Glomerular endothelial cell (primary cell): Measurements from ENCODE around the gene TMEM176B. TPM values are rescaled to one million over a fixed set of nuclear protein-coding genes. Genes with fewer than 3 reads are reported as not detected.

Source experiments
- DNase-seq: peaks from one replicate; pipeline ENCODE4 v3.0.0-alpha.2; 2011; ENCODE audit warnings: low read depth, low spot score; ENCODE audit errors: extremely low read depth
- total RNA-seq: library from RNA; depleted of rRNA; stranded (reverse); fragments of >200 nt; gene quantifications from 2 replicates; pipeline ENCODE4 v1.2.3, GENCODE V29; 2015

TMEM176B gene
- total RNA-seq, result not detected in 2 replicates

DNA sequence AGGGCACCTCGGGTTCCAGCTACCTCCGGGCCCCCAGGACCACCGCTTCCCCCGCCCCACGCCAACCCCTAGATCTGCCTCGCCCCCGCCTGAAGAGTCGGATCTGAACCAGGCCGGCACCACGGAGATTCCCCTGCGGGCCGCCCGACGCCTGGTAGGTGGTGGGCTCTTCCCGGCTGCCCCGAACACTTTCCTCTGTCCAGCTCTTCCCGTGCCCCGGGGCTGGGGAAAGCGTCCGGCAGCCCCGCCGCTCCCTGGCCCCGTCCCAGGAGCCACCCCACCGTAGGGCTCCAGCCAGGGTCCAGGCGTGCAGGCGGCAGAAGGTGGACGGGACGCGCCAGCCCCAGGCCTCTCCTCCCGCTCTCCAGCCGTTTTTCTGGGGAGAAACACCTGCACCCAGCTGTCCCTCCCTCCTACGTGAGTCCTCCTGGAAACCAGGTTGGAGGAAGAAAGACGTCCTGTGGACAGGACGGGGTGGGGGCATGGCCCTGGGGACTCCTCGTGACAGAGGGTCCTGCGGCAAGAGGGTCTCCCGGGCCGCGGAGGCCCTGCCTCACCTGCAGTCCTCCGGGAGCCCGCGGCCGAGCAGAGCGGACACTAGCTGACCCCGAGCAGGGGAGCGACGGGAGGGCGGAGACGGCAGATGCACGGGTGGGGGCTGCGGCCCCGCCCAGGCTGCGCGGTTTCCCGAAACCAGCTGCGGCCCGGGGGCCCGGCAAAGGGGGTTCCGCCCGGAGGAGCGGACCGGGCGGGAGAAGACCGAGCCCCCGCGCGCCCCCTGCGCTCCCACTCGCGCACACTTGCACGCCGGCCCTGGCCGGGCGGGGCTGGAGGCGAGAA lies at the start of gene TMEM176B:
Gene TMEM176B, minus strand, starts transcription at position 624 of the 840 bp plus-strand sequence. CDS start 3,795 bp downstream, outside the sequence.
- no peak for DNase-seq

DNA sequence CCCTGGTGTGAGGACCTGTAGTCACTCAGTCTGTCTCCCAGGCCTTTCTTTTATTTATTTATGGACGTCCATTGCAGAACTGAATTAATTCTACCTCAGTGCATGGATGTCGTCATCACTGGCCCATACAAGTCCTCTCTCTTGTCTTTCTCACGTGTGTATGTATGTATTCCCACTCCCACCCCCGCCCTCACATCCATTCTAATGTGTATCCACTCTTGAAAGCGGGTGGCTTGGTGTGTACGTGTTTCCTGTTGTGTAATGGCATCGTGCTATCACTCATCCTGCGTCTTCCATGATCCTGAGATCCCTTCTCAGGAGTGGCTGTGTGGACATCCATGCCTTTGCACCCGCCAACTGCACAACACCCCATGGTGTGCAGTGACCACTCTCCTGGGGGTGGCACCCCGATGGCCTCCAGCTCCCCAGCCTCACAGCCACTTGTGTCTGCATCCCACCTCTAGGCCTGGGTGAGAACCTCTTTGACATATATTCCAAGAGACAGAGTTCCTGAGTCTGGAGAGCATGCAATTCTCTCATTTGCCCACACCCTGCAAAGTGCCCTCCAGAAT lies 49.1 kb upstream of the TMEM176B start:
- no peak for DNase-seq

DNA sequence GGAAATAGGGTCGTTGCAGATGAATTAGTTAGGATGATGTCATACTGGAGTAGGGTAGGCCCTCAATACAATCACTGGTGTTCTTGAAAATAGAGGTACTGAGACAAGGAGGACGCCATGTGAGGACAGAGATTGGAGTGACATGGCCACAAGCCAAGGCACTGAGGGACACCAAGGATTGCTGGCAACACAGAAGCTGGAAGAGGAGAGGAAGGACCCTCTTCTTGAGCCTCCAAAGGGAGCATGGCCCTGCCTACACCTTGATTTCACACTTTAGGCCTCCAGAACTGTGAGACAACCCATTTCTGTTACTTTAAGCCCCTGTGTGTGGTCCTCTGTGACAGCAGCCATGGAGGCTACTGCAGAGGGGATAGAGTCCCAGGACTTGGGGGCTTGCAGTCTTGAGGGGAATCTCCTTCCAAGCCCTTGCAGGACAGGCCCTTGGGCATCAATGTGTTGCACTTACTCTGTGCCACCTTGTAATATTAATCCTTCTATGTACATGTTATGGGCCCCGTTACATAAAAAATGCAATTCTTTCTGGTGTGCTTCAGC lies 48.5 kb upstream of the TMEM176B start:
- DNase-seq, result no peak

DNA sequence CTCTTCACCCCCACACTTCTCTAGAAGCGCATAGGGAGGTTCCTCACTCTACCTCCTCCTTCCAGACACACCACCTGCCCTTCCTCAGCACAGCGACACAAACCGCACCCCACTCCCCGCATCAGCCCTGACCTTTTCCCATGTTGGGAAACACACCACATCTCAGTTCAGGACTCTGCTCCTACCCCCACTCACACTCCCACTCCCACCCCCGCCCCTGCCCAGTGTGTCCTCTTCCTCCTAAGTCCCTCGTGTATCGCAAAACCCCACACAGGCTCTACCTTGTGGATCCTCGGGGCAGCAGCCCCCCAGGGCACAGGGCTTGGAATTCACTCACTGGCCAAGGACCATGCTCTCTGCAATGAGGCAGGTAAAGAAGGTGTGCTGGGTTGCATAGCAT lies 47.9 kb upstream of the TMEM176B start:
- DNase-seq, result no peak

DNA sequence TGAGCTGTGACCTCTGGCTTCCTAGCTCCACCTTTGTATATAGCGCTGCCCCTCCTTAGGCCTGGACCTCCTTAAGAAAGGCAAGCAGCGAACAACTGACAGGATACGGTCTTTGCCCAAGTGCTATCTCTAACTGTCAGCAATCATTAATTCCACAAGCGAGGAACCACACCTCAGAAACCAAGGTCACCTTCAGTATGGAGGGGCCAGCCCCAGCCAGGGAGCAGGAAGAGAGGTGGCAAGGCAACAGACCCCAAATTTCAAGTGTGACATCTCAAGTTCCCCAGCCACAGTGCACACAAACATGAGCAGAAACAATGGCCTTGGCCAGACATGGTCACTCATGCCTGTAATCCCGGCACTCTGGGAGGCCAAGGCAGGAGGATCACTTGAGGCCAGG lies 47.4 kb upstream of the TMEM176B start:
- DNase-seq, result no peak

DNA sequence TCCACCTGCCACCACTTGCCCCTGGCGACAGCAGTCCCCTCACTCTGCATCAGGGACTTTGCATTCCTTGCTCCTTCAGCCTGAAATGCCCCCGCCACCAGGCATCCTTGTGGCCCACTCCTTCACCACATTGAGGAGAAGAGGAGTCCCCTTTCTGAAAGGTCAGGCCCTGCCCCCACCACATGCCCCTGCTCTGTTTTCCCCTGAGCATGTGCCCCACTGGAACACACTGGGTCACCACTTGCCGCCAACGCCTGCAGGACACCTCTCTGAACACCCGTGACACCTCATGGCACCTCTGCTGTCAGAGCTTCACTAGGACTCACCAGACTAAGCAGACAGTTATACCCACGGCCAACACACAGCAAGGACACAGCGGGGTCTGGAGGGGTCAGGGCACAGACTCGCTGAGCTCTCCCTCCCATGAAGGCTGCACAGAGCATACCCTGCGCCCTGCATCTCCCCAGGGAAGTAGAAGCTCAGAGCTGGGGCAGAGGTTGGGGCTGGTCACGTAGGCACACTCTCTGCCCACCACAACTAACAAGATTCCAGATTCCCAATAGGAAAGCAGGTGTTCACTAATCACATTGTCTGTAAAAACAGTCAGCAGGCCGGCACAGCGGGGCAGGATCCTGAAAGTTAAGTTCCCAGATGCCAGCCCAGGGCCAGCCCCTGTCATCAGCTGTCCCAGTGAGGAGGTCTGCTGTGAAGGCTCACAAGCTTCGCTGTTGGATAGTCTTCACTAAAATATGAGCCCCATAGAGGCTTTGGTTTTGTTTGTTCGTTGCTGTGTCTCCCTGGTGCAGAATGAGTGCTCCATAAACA lies 46.3 kb upstream of the TMEM176B start:
- DNase-seq, result no peak

DNA sequence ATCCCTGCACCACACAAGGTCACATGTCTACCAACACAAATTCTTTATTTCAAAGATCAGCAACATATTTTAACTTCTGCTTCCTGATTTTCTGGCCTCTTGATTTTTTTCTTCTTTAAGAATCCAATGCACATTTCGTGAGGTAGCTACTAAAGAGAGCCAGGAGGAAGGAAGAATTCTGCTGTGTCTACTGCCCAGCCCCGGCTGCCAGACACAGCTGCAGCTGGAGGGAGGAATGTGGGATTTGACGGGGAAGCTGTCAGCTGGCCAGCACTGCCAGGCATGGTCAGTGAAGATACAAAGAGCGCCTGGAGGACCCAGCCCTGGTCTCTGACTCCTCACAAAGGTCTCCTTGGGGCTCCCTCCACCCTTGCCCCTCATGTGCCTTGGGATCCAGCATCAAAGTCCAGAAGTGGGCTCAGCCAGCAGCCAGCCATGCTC lies 45.3 kb upstream of the TMEM176B start:
- no peak for DNase-seq

DNA sequence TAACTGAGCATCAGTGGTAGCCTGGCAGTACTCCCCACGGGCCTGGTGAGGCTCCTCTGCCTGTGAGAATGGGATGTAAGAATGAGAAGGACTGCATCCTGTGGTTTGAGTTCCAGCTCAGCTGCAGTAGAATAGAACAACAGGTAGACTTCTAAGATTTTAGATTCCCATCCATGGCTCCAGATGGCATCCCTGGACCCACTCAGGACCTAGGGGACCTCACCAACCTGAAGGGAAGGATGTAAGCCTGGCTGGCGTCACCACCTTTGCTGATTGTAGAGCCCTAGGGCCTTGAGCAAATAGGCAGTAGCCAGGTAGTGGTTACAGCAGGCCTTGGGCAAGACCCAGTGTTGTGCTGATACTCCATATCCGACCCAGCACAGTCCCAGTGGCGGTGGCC lies 42.6 kb upstream of the TMEM176B start:
- DNase-seq, result no peak

DNA sequence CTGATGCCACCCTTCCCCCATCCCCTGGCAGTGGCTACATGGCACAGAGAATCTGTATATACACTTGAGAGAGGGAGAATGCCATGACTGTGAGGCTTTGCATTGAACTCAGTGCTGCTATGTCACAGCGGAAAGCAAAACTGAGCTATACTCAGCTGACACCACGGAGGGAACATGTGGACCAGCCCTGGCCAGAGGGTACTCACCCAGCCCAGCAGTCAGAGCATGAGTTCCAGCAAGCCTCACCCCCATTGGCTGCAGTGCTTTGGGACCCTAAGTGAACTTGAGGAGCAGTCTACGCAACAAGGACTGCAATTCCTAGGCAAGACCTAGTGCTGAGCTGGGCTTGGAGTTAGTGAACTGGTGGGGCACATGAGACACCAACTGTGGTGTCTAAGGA lies 41.9 kb upstream of the TMEM176B start:
- no peak for DNase-seq

DNA sequence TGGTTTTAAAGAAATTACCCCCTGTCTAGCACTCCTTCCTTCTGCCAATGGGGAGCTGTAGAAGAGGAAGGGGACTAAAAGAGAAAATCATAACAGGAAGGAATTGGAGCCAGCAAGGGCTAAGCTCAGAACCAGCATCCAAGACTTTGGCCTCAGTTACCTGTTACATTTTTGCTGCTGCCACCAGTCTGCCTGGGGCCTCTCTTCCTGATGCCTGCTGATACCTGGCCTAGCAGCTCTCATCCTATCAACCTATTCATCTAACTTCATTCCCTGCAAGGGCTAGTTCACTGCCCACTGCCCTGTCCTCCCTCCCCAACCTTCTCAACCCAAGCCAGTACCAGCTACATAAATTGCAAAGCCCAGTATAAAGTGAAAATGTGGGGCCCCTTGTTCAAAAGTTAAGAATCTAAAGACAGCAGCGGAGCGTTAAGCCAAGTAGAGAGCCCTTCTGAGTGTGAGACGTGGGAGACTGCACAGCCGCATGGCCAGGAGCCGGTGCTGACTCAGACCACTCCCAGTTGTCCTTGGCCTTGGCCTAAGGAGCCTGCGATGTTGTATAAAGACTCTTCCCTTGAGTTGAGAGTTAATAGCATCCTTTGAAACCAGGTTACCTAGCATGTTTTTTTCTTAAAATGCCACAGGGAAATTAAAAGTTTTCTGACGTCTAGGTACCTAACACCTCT lies 38.9 kb upstream of the TMEM176B start:
- DNase-seq, result no peak

DNA sequence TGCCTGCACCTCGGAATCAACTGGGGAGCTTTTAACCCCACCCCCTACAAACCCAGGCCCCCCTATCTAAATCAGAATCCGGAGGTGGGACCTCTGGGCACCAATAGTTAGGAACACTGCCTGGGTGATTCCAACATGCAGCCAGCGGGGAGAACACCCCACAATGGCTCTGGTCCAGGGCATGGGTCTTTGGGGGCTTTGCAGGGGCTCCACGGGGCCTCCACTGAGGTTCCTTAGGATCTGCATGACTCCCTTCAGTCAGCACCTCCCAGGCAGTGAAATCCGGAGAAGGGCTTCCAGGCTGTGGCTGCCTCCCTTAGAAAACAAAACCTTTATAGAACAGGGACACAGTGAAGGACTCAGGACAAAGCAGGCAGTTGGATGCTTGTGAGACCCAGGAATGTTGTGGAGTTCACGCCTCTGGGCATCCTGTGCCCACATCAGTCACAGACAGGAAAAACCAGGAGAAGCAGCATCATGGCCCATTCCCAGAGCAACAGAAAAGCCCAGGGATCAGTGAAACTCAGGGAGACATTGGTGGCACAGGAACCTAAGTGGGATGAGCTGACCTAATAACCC lies 35.6 kb upstream of the TMEM176B start:
- DNase-seq, result no peak

DNA sequence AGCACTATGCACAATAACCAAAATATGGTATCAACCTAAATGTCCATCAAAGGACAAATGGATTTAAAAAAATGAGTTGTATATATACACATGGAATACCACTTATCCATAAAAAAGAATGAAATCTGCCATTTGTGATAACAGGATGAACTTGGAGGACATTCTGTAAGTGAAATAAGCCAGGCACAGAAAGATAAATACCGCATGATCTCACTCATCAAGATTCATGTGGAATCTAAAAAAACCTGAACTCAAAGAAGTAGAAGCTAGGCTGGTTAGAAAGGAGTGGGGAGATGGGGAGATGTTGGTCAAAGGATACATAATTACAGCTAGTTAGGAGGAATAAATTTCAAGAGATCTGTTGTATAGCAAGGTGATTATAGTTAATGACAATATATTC lies 34.9 kb upstream of the TMEM176B start:
- DNase-seq, result no peak

DNA sequence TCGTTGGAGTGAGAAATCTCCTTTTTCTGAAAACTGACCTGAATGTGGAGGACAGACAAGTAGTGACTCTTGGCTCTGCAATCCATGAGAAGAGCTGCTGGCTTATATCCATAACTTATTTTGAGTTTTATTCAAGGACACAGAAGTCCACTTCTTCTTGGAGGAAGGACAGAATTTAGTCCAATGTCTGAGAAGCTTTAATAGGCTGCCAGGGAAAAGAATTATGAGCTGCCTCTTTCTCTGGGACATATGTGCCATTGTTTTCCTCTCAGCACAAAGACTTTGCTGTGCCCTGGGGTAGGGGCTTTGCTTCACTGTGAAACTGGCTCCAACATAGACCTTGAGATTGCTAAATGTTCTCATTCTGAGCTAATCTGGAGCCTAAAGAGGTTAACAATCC lies 31.7 kb upstream of the TMEM176B start:
- DNase-seq, result no peak

DNA sequence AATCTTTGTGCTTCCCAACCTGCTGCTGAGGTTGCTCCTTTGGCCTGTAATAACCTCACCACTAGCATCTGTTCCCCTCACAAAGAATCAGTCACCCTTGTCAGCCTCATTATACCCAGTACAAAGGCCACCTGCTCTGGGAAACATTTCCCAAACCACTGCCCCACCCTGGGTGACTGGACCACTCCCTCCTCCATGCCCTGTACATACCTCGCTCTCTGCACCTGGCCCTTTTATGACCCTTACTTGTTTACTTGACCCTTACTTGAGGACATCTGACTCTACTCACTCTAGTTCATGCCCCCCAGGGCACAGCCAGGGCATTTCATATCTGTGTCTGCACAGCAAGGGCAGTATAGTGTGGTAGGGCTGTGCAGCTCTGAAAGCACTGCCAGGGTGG lies 30.8 kb upstream of the TMEM176B start:
- DNase-seq, result no peak

DNA sequence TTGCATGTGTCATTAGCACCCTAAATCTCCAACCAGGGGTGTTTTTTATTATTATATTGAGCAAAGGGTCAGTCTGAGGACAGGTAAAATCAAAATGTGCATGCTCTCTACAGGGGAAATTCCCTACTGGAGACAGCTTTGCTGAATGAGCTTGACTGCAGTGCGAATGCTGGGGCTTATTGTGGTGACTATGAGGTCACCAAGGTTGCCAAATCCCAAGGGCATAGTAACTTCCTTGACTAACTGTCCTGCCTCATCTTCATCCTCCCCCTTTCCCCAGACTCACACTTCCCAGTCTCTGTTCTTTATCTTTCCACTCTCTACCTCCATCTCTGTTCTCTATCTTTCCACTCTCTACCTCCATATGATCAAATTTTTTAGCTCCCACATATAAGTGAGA lies 29.3 kb upstream of the TMEM176B start:
- DNase-seq, result no peak

DNA sequence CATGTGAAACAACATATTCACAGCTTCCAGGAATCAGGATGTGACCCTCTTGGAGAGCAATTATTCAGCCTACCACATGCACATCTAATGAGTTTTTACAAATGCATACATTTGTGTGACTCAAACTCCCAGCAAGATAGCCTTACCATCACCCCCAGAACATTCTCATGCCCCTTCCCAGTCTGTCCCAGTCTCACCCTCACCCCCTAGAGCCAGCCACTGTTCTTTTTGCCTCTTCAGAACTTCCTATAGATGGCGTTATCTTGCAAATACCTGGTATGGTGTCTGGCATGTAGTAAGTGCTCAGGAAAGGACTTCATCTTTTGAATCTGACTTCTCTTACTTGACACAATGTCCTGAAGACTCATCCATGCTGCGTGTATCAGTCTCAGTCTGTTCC lies 28.2 kb upstream of the TMEM176B start:
- DNase-seq, result no peak

DNA sequence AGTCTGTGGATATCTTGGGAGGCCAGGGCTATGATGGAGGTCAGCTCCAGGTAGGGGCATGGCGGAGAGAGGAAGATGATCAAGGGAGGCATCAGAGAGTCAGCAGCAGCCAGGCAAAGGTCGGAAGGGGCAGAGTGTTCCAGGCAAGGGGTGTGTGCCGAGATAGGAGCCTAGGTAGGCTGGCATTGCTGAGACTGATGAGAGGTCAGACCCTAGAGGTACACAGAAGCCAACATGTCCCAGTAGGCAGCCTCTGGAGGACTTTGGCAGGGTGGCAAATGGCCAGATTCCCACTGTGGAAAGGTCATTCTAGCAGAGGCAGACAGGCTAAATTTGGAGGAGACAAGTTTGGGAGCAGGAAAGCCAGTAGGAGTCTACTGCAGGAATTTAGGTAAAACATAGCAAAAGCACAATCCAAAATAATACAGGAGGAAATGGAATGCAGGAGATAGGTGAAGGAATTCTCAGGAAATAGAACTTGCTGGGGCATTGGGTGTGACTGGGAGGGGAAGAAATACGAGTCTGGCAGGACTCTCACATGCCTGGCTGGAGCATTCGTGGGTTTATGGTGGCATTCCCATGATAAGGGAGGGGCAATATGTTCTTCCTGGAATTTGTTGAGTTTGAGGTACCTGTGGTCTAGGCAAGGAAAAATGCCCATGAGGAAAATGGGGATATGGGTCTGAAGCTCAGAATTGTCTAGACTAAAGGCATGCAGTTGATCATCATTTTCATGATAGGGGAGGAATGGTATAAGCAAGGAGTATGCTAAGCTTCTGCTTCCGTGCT lies 26.1 kb upstream of the TMEM176B start:
- DNase-seq, result no peak

DNA sequence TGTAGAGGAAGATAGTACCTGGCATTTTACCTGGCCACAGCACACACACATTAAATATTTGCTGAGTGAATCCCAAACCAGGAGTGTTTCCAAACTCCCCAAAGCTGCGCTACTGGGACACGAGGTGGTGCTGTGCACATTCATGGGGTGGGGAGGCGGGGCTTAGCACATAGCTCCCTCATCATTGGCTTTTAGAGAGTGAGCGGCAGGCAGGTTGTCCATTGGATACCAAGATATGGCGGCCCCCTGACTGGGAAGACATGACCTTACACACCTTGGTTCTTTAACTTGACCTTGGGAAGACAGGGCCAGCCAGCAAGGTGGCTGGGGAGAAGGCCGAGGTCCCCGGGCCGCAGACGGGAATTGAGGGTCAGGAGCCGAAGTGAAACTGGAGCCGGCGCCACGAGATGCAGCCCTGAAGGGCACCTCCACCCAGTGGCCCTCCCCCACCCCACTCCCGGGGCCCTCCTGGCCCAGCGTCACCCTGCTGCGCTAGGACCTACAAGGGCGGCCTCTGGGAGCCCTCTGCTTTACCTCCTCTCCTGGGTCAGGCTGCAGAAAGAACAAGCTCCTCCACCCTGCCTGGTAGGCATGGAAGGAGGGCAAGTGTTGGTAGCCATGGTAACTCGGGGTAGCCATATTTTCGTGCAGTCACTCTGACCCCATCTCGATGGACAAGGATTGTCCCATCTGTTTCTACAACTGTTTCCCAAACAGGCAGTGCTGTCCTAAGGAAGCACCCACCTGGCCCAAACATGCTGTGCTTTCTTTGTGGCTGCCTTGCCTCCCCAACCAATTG lies 24.4 kb upstream of the TMEM176B start:
- no peak for DNase-seq
